ENCODE measurements around the gene RPS21.

The RPS21 gene

GRCh38 chr20:62393335-62393665, 6.4 kb downstream of the RPS21 start (continued):
- TF ChIP-seq CSRNP3 (CRISPR knock-in tag; IDR thresholded peaks at IDR 0.05) (no peak), ZC3H10 (CRISPR knock-in tag; IDR thresholded peaks at IDR 0.05) (no peak)

- no peak for ATAC-seq
These were observed 6.9 kb downstream of the RPS21 start for GRCh38 chr20:62393830-62394229.

GRCh38 chr20:62394248-62395245, 7.6 kb downstream of the RPS21 start:
- no peak for TF ChIP-seq ZFP3 (CRISPR knock-in tag; IDR thresholded peaks at IDR 0.05)
- no peak for TF ChIP-seq ZFP30 (CRISPR knock-in tag; IDR thresholded peaks at IDR 0.05)
- ATAC-seq: no peak

More at GRCh38 chr20:62393830-62394229, 6.9 kb downstream of the RPS21 start:
- TF ChIP-seq ZNF565 (CRISPR knock-in tag; conservative IDR thresholded peaks at IDR 0.05; ENCODE audit: low read depth): no peak
- no peak for TF ChIP-seq PATZ1 (CRISPR knock-in tag; IDR thresholded peaks at IDR 0.05; ENCODE audit: borderline replicate concordance)
- TF ChIP-seq GLIS3 (CRISPR knock-in tag; IDR thresholded peaks at IDR 0.05): no peak
- TF ChIP-seq BACH2 (CRISPR knock-in tag; IDR thresholded peaks at IDR 0.05; ENCODE audit: borderline replicate concordance): no peak
- TF ChIP-seq TCF4 (CRISPR knock-in tag; IDR thresholded peaks at IDR 0.05; ENCODE audit: borderline replicate concordance): no peak
- TF ChIP-seq ISL1 (CRISPR knock-in tag; IDR thresholded peaks at IDR 0.05): no peak
- TF ChIP-seq ZC3H10 (CRISPR knock-in tag; IDR thresholded peaks at IDR 0.05): no peak

- TF ChIP-seq POU6F1 (CRISPR knock-in tag; IDR thresholded peaks at IDR 0.05; ENCODE audit: borderline replicate concordance, low read depth): no peak
- no peak for TF ChIP-seq RARB (CRISPR knock-in tag; IDR thresholded peaks at IDR 0.05)
- no peak for TF ChIP-seq ARNTL (CRISPR knock-in tag; IDR thresholded peaks at IDR 0.05; ENCODE audit: borderline replicate concordance, low read depth)
- TF ChIP-seq PATZ1 (CRISPR knock-in tag; IDR thresholded peaks at IDR 0.05; ENCODE audit: borderline replicate concordance): no peak
- no peak for TF ChIP-seq ZNF8 (CRISPR knock-in tag; IDR thresholded peaks at IDR 0.05)
- no peak for TF ChIP-seq ZC3H10 (CRISPR knock-in tag; IDR thresholded peaks at IDR 0.05)
- no peak for TF ChIP-seq CSDC2 (CRISPR knock-in tag; IDR thresholded peaks at IDR 0.05)
- no peak for TF ChIP-seq TSHZ2 (CRISPR knock-in tag; IDR thresholded peaks at IDR 0.05)
- ATAC-seq: peak; percentile 47
These were observed 8.7 kb downstream of the RPS21 start for GRCh38 chr20:62395311-62396242.

Measured in SK-N-SH treated with all-trans-retinoic acid at 6 μM for 48 hours (cell line).